GM12892 (cell line): ENCODE measurements around the gene HIGD2A.

Experiments used
- DNase-seq: peaks from one replicate; pipeline ENCODE4 v3.0.0; 2011; ENCODE audit not compliant: insufficient read length
- FAIRE-seq: peaks from 2 replicates; lab custom pipeline; 2011; peaks lifted over from hg19 to GRCh38; lab: Jason Lieb, UNC
- POLR2A ChIP-seq: IDR thresholded peaks from 2 replicates; pipeline ENCODE4 v1.6.1; 2011; ENCODE audit warnings: low read depth, low read length, control low read depth
- POLR2AphosphoS5 ChIP-seq: IDR thresholded peaks from 2 replicates; pipeline ENCODE4 v1.6.1; 2011; ENCODE audit warnings: low read depth, low read length, control low read depth
- TAF1 ChIP-seq: IDR thresholded peaks from 2 replicates; pipeline ENCODE4 v1.6.1; 2011; ENCODE audit warnings: low read depth, mild to moderate bottlenecking, control low read depth, low read length, borderline replicate concordance

Gene HIGD2A

GRCh38 chr5:176429972-176430371, 41.4 kb downstream of the HIGD2A start:
- TF ChIP-seq POLR2A, result no peak
- DNase-seq (no peak), FAIRE-seq (no peak)

- no peak for FAIRE-seq
Observed at GRCh38 chr5:176432707-176433106, 44.2 kb downstream of the HIGD2A start.

DNA sequence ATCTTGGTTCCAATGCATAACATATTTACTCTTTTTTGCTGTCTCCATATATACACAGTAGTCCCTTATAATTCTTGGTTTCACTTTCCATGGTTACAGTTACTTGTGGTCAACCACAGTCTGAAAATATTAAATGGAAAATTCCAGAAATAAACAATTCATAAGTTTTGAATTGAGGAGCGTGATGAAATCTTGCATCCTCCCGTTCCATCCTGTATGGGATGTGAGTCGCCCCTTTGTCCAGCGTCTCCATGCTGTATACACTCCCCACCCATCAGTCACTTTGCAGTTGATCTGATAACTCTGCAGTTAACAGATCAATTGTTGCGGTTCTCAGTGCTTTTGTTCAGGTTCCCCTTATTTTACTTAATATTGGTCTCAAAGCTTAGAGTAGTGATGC, 48.1 kb downstream of the HIGD2A start:
- DNase-seq (no peak), FAIRE-seq (no peak)
- TF ChIP-seq POLR2AphosphoS5, result no peak
- TF ChIP-seq POLR2A, result no peak
- TF ChIP-seq TAF1, result no peak

More at GRCh38 chr5:176432707-176433106, 44.2 kb downstream of the HIGD2A start:
- DNase-seq, result no peak
- no peak for TF ChIP-seq POLR2AphosphoS5
- no peak for TF ChIP-seq TAF1
- no peak for TF ChIP-seq POLR2A

DNA sequence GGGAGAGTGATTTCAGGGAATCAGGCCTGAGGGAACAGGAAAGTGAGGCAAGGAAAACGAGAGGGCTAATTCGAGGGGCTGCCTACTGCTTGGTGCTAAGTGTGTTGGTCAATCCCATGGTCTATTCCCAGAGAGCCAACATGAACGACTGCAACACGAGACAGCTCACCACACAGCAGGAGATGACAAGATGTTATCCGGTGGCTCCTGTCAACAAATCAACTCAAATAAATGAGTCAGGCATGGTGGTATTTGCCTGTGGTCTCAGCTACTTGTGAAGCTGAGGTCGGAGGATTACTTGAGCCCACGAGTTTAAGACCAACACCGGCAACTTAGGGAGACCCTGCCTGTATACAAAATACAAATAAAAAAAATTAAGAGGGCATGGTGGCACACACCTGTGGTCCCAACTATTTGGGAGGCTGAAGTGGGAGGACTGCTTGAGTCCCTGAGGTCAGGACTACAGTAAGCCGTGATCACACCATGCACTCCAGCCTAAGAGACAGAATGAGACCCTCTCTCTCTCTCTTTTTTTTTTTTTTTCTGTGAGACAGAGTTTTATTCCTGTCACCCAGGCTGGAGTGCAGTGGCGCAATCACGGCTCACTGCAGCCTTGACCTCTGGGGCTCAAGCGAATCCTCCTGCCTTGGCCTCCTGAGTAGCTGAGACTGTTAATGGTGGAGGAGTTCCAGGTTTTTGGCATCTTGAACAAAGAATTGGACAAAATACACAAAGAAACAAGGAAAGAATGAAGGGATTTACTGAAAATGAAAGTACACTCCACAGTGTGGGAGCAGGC, 50.6 kb downstream of the HIGD2A start:
- DNase-seq (no peak), FAIRE-seq (no peak)
- no peak for TF ChIP-seq POLR2A
- no peak for TF ChIP-seq TAF1
- TF ChIP-seq POLR2AphosphoS5, result no peak
